HG02943 (cell line): ENCODE results near the gene TSPAN12.
"Not testable (repeated sequence)": the region's sequence is repeated elsewhere in the genome, so short reads cannot be mapped to it uniquely, and the experiment has no call there.

ENCODE experiments used
- ATAC-seq: cut with Tn5 transposase; IDR thresholded peaks from one replicate; pipeline ENCODE4 v1.9.1; 2021; ENCODE audit warnings: mild to moderate bottlenecking, low read depth, moderate library complexity; ENCODE audit not compliant: unreplicated experiment

TSPAN12 gene, protein sequence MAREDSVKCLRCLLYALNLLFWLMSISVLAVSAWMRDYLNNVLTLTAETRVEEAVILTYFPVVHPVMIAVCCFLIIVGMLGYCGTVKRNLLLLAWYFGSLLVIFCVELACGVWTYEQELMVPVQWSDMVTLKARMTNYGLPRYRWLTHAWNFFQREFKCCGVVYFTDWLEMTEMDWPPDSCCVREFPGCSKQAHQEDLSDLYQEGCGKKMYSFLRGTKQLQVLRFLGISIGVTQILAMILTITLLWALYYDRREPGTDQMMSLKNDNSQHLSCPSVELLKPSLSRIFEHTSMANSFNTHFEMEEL

DNA sequence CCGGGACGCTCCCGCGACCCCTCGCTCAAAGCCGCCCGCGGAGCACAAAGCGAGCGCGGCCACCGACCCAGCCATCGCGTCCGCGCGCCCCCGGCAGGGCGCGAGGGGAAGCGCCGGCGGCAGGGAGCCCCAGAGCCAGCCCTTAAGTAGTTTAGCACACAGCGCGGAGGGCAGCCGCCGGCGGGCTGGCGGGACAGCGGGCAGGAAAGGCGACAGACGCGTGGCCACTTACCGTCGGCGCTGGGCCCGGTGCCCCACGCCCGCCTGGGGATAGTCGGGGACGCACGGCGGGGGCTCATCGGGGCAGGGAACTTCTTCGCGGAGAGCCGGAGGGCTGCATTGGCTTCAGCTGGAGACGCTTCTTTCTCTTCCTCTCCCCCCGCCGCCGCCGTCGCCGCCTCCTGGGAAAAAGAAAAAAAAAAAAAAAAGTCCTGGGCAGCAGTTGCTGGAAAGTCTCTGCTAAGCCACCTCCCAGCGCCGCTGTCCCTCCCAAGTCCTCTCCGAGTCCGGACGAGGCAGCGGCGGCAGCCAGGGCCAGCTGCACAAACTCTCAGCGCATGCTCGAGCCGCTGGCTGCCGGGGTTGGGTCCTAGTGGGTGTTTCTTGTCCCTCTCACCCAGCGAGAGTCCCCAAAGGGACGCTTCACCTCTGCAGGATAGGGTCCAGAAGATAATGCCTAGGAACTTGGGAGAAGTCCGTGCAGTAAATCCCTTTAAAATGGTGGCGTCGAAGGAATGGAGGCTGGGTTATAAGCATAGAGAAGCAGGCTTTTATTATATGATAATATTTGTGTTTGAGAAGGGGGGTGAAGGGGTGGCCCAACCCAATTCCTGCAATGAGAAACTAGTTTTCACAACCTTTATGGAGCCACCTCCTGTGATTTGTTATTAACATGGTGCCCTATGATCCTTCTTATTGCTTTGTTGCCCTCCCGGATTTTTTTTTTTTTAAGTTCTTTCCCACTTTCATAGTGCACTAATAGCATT, at the start of gene TSPAN12:
TSPAN12 (minus strand) TSS at position 557 of the 986 bp plus-strand sequence. CDS start 1,381 bp downstream, outside the sequence.
- peak; percentile 78 for ATAC-seq

DNA sequence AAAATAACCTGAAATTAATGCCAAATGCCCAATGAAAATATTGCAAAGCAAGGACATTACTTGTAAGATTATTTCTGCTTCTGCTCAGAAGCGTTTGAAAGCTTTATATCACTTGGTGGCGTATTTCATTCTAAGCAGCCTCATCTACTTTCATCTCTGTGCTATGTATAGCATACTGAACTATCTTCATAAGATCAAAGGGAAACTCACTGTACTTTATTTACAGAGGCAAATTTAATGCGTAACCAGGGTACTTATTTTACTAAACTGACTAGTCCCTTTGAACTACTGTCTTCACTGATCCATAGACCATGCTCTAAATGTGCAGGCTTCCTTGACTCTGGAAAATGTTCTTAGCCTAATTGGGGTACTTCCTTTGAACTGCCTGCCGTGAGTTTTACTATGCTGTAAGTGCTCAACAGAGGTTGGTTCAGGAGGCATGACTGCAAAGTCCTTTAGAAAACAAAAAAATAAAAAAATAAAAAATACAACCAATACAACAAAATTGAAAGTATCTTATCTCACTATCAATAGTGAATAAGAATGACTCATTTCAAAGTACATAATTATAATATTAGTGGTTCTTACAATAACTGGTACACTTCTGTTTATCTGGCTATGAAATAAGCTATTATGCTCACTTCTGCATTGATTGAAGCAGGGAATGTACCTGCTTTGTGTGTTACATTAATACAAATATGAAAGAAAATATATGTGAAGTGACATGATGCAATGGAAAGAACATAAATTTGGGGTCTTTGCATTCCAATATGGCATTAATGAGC, 41.0 kb upstream of the TSPAN12 start:
- ATAC-seq, result no peak

GRCh38 chr7:120895253-120895652, 37.3 kb upstream of the TSPAN12 start:
- not testable (repeated sequence) for ATAC-seq

DNA sequence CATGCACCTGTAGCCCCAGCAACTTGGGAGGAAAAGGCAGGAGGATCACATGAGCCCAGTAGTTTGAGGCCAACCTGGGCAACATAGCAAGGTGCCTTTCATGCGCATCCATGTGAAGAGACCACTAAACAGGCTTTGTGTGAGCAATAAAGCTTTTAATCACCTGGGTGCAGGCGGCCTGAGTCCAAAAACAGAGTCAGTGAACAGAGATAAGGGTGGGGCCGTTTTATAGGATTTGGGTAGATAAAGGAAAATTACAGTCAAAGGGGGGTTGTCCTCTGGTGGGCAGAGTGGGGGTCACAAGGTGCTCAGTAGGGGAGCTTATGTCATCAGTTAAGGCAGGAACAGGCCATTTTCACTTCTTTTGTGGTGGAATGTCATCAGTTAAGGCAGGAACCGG, 27.7 kb upstream of the TSPAN12 start:
- not testable (repeated sequence) for ATAC-seq

DNA sequence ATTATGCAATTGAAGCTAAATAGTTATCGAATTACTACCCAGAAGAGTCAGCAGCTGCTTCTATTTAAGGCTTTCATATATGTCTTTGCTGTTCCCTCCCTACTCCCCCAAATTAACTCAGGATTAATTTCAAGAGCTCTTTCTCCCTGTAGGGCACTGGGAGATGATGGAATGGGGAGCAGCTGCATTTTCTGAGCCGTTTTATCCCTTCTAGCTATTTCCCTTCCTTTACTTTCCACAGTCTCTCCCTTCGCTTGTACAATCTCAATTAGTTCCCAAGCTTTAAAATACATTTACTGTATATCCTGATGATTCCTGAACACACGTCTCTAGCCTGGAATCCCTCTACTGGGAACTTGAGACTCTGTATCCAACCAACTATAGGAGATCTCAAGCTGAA, 19.8 kb upstream of the TSPAN12 start:
- ATAC-seq, result no peak

- no peak for ATAC-seq
Observed at GRCh38 chr7:120876922-120877321, 19.0 kb upstream of the TSPAN12 start.

DNA sequence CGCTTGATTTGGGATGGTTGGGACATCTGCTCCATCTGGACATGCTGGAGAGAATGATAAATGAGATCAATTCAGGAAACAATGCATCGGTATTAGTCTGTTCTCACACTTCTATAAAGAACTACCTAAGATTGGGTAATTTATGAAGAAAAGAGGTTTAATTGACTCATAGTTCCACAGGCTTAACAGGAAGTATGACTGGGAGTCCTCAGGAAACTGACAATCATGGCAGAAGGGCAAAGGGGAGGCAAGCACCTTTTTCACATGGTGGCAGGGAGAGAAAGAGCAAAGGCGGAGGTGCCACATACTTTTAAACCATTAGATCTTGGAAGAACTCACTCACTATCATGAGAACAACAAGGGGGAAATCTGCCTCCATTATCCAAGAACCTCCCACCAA, 16.8 kb upstream of the TSPAN12 start:
- no peak for ATAC-seq

DNA sequence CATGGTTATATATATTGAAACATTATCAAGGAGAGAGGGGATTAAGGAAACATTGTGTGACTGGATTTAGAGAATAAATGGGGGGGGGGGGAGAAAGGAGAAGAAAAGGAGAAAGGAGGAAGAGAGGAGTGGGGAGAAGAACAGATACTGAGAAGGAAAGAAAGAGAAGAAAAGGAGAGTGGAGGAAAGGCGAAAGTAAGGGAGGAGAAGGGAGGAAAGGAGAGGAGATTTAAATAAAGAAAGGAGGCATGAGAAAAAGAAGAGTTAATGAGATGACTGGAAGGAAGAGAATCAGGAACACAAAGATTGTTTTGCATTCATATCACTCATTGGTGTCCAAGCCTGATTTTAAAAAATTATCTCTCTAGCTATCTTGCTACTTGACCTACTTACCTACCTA, 16.1 kb upstream of the TSPAN12 start:
- no peak for ATAC-seq

- no peak for ATAC-seq
Observed at GRCh38 chr7:120873401-120873800, 15.5 kb upstream of the TSPAN12 start.

GRCh38 chr7:120869700-120870099, 11.8 kb upstream of the TSPAN12 start:
- no peak for ATAC-seq

GRCh38 chr7:120867932-120868331, 10.0 kb upstream of the TSPAN12 start:
- ATAC-seq, result no peak

GRCh38 chr7:120865191-120865981, 7.4 kb upstream of the TSPAN12 start:
- no peak for ATAC-seq

DNA sequence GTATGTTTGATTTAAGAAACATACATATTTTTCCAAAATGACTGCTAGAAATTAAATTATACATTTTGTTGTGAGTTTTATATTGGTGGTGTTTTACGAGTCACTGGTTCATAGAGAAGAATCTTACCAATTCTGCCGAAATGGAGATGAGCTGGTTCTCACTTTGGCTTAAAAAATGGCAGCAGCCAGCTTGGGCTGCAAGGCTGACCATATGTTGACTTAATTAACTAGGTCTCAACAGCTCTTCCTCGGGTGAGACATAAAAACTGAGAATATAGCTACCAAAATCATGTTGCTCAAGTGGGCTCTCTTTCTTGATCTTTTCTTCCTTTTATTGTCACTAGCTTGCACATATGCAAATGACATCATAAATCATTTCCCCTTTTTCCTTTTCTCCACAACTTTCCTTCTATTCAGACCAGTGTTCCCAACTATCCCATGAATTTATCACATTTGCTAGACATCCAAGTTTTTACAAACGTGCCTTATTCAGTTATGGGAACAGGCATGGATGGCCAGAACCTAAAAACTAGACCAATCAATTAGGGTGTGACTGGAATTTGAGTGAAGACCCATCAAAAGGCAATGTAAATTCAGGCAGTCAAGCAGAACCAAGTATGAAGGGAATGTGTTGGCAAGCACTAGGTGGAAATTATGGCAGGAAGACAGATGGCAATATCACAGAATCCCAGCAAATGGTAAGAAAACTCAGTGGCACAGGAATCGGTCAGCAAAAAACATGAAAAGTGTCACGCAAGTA, 6.4 kb upstream of the TSPAN12 start:
- ATAC-seq, result no peak

DNA sequence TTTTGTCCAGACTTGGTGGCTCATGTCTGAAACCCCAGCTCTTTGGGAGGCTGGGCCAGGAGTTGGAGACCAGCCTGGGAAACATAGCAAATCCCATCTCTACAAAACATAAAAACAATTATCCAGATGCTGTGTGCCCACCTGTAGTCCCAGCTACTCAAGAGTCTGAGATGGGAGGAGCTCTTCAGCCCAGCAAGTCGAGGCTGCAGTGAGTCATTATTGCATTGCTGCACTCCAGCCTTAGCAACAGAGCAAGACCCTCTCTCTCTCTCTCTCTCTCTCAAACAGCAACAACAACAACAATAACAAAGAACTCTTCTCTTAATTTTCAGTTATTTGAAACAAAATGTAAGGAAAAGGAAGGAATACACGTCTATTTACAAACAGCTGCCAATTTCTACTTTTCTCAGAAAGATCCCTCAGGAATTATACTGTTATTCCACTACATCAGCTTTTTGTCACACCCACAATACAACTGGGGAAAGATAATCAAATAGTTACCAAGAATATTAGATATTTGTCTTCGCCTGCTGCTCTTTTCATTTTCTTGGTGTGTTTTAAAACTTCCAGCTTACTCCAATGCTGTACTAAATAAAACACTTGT, 5.1 kb upstream of the TSPAN12 start:
- no peak for ATAC-seq

DNA sequence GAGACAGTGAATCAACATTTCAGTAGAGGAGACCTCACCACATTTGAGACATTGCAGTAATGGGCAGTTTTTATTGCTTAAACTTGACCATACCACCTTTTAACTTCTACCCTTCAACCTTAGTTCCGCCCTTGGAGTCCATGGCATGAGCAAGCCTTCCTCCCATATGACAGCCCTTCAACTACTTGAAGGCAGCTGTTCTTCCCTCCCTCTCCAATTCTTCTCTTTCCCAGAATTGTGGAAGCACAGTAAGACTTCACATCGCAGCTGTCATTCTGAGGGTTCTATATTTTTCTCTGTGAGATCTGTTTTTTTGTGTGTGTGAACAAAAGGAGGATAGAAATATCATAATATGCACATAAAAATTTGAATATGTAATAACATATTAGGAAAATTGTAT, 2.2 kb upstream of the TSPAN12 start:
- no peak for ATAC-seq

- no peak for ATAC-seq
Observed at GRCh38 chr7:120859459-120859858, 1.5 kb upstream of the TSPAN12 start.

- peak; percentile 78 for ATAC-seq
Observed at GRCh38 chr7:120856621-120857352, 1.2 kb downstream of the TSPAN12 start.

DNA sequence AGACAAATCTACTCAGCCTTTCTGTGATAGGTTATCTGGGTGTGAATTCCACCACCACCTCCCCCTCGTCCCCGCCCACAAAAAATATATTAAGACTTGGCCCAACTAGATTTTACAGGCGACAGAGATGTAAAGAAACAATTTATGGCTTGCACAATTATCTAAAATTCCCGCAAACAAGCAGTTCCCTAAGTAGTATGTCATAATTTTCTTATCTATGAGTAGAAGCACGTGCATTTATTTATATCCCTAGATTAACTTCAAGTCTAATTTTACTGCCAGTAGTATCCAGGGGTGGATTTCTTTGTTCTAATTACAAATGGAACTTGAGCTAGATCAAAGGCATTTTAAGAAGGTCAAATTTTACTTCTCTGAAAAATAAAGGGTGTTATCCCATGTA, 1.7 kb downstream of the TSPAN12 start:
- ATAC-seq, result no peak
